ENCODE data around the gene FGD2. TPM values are rescaled to one million over a fixed set of nuclear protein-coding genes. Genes with fewer than 3 reads are reported as not detected.
A peak's percentile ranks its signal among the peaks of the same experiment; 100 is the strongest.

Gene FGD2
- total RNA-seq, 1 donor from 2014 or later: 0.05 TPM

- peak; percentile 85 for DNase-seq (ENCODE audit: low read depth)
Observed at GRCh38 chr6:37018198-37019064, 13.0 kb downstream of the FGD2 start.

GRCh38 chr6:37019065-37019450 lies 13.6 kb downstream of the FGD2 start:
- DNase-seq (ENCODE audit: low read depth): peak; percentile 79

- no peak for DNase-seq (ENCODE audit: low read depth)
Observed at GRCh38 chr6:37020381-37020780, 14.9 kb downstream of the FGD2 start.

GRCh38 chr6:37020812-37021211 lies 15.4 kb downstream of the FGD2 start:
- no peak for DNase-seq (ENCODE audit: low read depth)

GRCh38 chr6:37021356-37022129 lies 16.1 kb downstream of the FGD2 start:
- peak; percentile 57 for DNase-seq (ENCODE audit: low read depth)

GRCh38 chr6:37022135-37022863 lies 16.8 kb downstream of the FGD2 start:
- no peak for DNase-seq (ENCODE audit: low read depth)

GRCh38 chr6:37024656-37025337 lies 19.3 kb downstream of the FGD2 start:
- DNase-seq (ENCODE audit: low read depth): peak; percentile 83

GRCh38 chr6:37025621-37026466 lies 20.4 kb downstream of the FGD2 start:
- DNase-seq (ENCODE audit: low read depth): no peak

- DNase-seq (ENCODE audit: low read depth): no peak
Observed at GRCh38 chr6:37027036-37027720, 21.7 kb downstream of the FGD2 start.

- DNase-seq (ENCODE audit: low read depth): no peak
Observed at GRCh38 chr6:37027811-37028469, 22.5 kb downstream of the FGD2 start.

- DNase-seq (ENCODE audit: low read depth): peak; percentile 89
Observed at GRCh38 chr6:37029249-37029971, 24.0 kb downstream of the FGD2 start.

- DNase-seq (ENCODE audit: low read depth): no peak
Observed at GRCh38 chr6:37030599-37030998, 25.1 kb downstream of the FGD2 start.

GRCh38 chr6:37032239-37032638 lies 26.8 kb downstream of the FGD2 start:
- DNase-seq (ENCODE audit: low read depth): no peak

GRCh38 chr6:37033255-37033654 lies 27.8 kb downstream of the FGD2 start:
- DNase-seq (ENCODE audit: low read depth): no peak

- DNase-seq (ENCODE audit: low read depth): no peak
Observed at GRCh38 chr6:37033819-37034795, 28.7 kb downstream of the FGD2 start.

- DNase-seq (ENCODE audit: low read depth): no peak
Observed at GRCh38 chr6:37036146-37036545, 30.7 kb downstream of the FGD2 start.

- DNase-seq (ENCODE audit: low read depth): peak; percentile 62
Observed at GRCh38 chr6:37038292-37039198, 33.1 kb downstream of the FGD2 start.
